ENCODE data around the gene DHRS4L2.
A peak's percentile ranks its signal among the peaks of the same experiment; 100 is the strongest.
"Not testable (repeated sequence)": the region's sequence is repeated elsewhere in the genome, so short reads cannot be mapped to it uniquely, and the experiment has no call there.

Gene DHRS4L2

DNA sequence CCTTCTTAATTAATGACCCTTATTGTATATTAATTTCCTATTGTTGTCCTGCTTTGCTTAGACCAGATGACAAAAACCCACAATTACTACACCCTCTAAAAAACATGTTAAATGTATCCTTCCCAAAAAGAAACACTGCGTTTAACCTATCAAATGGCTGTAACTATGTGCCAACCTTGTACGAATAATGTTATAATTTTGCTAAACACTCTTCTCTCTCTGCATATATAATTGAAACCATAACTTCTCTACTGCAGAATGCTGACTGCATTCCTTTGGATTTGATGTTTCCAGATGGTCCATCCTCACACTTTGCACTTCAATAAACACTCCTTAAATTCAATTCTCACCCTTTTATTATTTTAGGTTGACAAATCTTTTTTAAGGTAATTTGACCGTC, 31.8 kb downstream of the DHRS4L2 start:
- not testable (repeated sequence) for DNase-seq

DNA sequence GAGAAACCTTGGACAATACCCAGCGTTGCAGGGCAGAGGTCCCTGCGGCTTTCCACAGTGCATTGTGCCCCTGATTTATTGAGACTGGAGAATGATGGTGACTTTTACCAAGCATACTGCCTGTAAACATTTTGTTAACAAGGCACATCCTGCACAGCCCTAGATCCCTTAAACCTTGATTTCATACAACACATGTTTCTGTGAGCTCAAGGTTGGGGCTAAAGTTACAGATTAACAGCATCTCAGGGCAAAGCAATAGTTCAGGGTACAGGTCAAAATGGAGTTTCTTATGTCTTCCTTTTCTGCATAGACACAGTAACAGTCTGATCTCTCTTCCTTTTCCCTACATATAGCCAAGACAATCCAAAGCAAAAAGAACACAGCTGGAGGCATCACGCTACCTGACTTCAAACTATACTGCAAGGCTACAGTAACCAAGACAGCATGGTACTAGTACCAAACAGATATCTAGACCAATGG, 36.2 kb downstream of the DHRS4L2 start:
- DNase-seq, result not testable (repeated sequence)

DNA sequence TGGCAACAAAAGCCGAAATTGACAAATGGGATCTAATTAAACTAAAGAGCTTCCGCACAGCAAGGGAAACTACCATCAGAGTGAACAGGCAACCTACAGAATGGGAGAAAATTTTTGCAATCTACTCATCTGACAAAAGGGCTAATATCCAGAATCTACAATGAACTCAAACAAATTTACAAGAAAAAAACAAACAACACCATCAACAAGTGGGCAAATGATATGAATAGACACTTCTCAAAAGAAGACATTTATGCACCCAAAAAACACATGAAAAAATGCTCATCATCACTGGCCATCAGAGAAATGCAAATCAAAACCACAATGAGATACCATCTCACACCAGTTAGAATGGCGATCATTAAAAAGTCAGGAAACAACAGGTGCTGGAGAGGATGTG, 41.0 kb downstream of the DHRS4L2 start:
- not testable (repeated sequence) for DNase-seq

DNA sequence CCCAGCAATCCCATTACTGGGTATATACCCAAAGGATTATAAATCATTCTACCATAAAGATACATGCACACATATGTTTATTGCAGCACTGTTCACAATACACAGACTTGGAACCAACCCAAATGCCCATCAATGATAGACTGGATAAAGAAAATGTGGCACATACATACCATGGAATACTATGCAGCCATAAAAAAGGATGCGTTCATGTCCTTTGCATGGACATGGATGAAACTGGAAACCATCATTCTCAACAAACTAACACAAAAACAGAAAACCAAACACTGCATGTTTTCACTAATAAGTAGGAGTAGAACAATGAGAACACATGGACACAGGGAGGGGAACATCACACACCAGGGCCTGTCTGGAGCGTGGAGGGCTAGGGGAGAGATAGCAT, 42.6 kb downstream of the DHRS4L2 start:
- DNase-seq, result not testable (repeated sequence)

DNA sequence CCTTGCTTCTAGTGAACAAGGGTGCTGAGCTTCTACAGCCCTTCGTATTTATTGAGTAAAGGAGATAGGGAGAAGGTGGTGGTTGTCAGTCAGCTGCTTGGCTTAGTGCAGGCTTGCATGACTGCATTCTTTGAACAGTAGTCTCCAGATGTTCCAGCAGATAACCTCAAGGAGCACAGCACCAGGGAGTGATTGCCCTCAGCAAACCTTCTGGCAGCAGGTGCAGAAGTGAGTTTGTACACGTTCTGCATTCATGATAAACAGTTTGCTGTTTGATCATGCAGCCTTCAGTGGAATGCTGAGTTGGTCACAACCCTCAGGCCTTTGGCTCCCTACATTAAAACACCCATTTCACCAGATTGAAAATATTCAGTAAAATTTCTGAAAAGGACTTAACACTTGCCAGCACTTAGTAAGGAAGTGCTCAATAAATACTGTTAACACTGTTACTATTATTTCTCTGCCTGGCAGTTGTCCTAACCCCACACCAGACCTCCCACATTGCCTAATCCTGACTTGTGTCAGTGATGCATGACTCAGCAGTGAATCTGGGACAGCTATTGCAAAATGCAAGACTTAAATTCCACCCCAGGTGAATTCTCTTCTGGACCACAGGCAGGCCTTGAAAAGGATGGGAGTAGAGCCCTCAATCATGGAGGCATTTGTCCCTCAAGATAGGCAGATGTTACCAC, 44.1 kb downstream of the DHRS4L2 start:
- DNase-seq, result no peak

DNA sequence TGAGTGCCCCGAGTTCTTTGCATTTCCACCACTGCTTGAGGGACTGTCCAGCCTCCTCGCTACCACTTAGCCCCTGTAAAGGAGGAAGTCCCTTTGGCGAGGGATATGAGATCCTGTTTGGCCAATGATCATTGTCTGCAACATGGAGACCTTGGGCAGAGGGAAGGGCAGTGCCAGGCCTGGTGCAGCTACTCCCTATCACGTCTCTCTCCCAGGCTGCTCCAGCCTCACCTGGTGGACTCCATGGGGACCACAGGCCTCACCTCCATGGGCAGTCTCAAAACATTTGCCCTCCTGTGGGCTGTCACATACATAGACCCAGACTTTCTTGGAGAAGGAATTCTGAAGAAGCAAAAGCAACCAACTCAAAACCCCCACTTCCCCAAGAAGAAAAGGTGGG, 47.0 kb downstream of the DHRS4L2 start:
- not testable (repeated sequence) for DNase-seq

DNA sequence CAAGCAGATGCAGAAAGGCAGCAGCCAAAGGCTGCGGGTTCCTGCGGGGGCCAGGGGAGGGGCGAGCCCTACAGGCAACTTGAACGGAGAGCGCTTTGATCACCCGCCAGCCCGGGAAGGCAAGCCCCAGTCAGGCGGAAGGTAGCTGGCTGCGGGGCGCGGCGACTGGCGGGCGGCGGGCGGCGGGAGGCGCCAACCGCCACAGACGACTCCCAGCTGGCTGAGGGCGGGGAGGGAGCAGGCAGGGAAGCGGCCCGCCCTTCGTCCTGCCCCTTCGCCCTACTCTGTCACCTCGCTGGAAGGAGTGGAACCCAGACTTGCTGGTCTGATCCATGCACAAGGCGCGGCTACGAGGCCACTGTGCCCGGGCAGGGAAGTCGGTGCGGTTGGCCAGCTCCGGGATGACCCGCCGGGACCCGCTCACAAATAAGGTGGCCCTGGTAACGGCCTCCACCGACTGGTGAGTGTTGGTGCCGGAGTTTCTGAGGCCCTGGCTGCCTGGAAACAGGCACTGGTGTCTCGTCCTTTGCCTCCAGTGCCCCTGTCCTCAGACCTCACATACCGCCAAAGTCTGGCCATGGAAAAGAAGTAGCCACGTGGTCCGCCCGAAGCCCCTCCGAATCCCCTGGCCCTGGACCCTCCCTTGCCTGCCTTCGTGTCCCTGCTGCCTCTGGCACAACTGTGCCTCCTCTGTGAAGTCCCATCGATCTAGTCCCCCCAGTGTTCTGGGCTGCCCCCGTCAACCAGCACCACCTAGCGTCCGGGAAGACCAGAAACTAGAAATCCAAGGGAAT, 47.6 kb downstream of the DHRS4L2 start:
- DNase-seq, result peak; percentile 75

DNA sequence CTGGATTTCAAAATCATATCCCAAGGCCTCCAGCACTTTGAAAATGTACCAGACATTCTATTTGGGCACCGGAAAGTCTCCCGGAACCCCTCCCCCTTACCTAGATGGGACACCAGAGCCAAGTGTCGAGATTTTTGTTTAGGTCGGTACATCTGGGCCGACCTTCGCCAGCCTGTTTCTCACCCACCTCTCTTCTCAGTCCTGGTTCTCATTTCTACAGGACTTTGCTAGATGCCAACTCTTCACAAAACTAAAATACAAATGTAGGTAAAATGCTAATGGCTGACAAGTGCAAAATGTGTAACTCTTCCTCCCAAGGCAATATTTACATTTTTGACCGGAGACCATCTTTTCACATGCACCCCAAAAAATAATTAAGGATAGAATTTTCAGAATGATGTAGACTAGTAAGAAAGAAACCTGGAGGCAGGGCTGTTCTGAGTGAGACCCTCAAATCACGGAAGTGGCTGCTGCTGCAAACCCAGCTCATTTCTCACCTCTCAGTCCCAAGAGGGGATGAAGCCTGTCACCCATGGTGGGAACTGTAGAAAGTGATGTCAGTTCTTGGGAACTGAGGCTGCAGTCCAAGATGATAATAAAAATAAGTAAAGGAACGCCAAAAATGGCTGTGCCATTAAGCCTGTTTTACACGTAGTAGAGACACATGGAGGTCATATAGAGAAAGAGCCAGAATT, 48.4 kb downstream of the DHRS4L2 start:
- not testable (repeated sequence) for DNase-seq

DNA sequence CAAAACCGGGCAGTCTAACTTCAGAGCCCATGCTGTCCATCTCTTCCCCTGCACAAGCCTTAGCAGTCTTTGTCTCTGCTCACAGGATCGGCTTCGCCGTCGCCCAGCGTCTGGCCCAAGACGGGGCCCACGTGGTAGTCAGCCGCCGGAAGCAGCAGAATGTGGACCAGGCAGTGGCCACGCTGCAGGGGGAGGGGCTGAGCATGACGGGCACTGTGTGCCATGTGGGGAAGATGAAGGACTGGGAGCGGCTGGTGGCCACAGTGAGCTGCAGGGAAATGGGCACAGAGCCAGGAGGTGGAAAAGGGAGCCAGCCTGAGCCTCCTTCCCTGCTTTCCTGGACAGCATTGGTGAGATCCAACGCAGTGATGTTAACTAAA, 48.9 kb downstream of the DHRS4L2 start:
- no peak for DNase-seq

DNA sequence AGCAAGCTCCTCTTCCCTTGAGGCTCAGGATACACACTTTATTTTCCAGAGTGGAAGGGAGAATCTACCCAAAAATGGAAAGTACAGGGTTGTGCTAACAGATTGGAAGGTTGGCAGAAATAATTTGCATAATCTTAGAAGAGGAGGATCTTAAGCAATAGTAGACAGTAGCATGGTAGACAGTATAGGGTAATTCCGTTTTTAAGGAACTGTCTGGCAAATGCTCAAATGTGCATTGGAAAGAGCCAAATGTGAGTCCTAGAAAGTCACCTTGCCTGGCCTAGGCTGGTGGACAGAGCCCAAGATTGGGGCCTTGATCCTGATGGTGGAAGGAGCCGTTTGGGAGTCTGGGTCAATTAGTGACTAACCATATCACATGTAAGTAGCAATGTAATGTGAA, 50.0 kb downstream of the DHRS4L2 start:
- DNase-seq, result no peak

DNA sequence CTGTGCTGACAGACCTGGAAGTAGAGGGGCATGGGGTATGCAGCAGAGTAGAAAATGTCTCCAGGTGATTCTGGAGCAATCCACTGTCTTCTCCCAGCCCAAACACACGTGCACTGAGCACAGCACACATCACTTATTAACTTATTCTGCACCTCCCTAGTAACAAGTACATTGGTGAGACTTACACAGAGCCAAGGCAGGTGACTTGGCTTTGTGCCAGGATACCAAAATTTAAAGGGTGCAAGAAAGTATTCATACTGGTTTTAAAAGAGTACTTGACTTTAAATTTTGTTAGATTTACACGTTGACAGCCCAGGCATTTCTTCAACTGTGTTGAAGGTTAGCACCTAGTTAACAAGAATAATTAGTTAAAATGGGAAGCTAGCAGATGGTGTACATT, 52.0 kb downstream of the DHRS4L2 start:
- no peak for DNase-seq

DNA sequence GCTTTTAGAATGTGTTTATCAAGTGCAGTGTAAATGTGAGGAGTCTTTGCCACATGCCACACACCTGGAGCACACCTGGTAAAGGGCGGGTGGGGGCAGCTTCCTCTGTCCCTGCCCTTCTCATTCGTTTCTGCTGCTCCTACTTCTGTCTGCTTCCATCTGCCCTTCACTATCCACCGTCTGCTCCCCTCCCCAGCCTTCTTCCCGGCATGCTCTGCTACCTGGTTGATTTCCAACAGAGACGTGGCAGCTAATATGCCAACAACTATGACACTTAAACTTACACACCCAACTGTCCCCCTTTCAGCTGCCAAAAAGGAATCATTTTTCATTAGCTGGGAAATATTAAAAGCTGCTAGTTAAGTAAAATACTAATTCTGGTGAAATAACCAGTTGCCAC, 54.0 kb downstream of the DHRS4L2 start:
- no peak for DNase-seq

DNA sequence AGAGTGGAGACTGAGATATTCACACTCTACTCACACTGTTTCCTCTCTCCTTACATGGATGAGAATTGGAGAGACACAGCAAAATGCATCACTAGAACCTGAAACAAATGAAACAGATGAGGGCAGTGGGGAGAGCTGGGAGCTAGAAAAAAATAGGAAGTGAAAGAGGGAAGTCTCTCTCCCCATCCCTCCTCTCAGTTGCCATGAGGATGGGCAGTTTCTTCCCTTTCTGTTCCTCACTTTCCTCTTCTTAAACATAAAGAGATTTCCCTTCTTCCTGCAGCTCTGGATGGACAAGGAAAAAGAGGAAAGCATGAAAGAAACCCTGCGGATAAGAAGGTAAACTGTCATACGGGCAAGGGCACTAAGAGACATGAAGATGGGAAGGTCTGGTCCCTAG, 60.3 kb downstream of the DHRS4L2 start:
- DNase-seq, result not testable (repeated sequence)

DNA sequence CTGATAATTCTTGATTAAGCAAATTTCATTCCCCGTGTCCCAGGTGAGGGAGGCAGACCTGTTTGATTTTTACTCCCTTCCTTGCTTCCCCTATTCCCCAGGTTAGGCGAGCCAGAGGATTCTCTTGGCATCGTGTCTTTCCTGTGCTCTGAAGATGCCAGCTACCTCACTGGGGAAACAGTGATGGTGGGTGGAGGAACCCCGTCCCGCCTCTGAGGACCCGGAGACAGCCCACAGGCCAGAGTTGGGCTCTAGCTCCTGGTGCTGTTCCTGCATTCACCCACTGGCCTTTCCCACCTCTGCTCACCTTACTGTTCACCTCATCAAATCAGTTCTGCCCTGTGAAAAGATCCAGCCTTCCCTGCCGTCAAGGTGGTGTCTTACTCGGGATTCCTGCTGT, 62.0 kb downstream of the DHRS4L2 start:
- not testable (repeated sequence) for DNase-seq

DNA sequence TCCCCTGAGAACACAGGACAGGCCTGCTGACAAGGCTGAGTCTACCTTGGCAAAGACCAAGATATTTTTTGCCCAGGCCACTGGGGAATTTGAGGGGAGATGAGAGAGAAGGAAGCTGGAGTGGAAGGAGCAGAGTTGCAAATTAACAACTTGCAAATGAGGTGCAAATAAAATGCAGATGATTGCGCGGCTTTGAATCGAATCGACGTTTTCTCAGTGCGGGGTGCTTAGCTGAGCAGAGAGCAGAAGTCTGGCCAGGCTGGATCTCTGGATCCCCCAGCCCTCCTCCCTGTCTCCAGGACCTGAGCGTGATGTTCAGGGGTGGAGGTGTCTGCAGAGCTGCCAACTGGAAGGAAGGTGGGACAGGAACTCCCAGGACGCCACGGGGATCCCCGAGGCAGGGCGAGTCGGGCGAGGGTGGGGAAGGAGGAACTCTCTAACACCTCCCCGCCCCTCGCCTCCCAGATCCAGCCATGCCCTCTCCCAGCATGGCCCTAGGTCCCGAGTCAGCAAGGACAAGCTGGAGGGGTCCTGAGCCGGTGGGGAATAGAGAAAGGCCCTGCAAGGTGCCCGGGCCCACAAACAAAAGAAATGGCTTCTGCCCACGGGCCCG, 62.6 kb downstream of the DHRS4L2 start:
- no peak for DNase-seq

DNA sequence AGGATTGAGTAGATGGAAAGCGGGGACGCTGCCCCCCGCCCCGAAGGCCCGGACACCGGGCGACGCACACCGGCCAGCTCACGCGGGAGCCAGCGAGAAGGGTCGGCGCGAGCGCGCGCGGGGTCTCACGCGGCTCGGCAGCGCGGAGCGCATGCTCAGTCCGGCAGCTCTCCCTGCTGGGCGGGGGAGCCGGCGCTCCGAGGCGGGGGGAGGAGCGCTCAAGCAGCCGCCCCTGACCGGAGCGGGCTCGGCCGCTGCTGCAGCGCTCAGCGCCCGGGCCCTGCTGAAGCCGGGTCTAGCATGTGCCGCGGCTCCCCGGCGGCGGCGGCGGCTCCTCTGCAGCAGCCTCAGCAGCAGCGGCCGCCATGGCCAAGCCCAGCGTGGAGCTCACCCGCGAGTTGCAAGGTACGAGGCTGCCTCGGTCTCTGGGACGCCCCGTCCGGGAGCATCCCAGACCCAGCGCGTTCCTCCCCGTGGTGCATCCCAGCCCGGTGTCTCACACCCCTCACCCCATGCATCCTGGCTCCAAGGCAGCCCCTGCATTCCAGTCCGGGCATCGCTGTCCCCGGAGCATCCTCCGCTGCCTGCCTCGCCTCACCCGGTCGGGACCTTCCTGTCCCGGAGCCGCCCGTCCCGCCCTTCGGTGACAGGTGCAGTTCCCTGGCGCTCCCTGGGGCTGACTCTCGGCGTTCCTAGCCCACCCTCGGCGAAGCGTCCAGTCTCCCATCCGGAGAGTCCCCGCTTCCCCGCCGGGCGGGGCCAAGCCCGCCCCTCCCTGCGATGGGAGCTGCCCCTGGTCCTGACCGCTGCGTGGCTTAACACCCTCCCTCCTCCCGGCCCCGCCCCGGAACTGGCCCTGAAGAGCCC, 63.3 kb downstream of the DHRS4L2 start, which contains the start of gene CARMIL3:
Gene CARMIL3, plus strand, starts transcription at position 221 of the 867 bp plus-strand sequence. Its CDS starts 145 bp downstream, at position 366.
- peak; percentile 76 for DNase-seq

DNA sequence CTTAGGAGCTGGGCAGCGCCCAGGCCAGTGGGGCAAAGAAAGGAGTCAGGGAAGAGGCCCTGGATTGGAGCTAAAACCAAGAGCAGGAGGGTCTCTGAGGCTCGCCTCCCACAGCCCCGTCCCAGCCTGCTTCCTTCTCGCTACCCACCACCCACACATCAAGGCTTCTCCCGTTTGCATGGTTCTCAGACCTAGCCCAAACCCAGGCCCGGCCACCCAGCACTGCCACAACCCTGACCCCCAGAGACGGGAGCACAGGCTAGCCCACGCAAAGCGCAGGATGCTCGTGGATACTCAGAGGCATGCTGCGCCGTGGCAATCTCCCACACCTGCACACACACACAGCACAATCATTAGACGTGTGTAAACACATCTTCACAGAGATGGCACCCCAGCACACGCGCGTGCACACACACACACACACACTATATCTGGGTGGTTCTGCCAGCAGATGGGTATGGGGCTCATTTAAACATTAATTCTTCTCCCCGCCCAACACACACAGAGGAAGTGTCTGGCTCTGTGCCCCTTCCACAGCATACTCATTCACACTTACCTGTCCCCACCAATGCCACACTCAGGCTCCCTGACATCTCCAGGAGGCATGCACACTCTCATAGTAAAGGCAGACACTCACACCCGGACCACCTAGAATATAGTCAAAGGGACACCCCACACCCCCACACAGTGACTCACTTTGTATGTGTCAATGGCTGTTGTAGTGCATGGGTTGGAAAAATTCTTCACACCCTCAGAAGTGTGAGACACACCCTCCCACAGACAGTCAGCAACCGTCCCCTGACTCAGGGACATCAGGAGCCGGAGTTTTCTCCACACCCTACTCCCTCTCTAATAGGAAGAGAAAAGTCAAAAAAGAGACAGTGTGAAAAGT, 64.2 kb downstream of the DHRS4L2 start:
- no peak for DNase-seq

DNA sequence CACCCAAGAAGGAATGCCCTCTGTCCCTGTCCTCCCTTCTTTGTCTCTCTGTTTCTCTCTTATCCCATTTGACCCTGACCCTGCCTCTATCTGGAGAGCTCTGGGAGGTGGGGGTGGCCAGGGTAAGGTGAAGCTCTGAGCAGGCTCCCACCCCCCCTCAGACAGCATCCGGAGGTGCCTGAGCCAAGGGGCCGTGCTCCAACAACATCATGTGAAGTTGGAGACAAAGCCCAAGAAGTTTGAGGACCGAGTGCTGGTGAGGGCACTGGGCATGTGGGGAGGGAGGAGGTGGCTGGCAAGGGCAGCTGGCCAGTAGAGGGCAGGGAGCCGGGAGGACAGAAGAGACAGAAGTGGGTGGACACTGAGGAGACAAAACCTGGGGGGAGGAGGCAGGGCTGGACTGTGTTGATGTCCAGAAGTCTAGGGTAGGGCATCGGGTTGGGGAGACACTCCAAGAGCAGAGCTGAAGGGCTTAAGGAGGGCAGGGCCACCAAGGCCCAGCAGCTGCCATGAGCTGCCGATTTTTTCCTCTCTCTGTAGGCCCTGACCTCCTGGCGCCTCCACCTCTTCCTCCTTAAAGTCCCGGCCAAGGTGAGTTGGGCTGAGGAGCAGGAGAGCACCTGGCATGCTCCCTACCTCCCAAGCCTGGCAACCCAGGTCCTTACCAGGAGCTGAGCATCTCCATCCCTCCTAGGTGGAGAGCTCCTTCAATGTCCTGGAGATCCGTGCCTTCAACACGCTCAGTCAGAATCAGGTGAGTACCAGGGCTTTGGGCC, 65.0 kb downstream of the DHRS4L2 start:
- no peak for DNase-seq

DNA sequence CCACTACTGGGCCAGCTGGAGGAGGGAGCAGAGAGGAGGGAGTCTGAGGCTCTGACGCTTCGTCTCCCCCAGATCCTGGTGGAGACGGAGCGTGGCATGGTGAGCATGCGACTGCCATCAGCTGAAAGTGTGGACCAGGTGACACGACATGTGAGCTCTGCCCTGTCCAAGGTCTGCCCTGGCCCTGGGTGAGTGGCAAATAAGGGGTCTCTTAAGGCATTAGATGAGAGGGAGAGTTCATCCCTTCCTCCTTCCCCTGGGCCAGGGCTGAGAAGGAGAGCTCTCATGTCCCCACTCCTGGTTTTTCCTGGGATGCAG, 65.6 kb downstream of the DHRS4L2 start:
- no peak for DNase-seq

DNA sequence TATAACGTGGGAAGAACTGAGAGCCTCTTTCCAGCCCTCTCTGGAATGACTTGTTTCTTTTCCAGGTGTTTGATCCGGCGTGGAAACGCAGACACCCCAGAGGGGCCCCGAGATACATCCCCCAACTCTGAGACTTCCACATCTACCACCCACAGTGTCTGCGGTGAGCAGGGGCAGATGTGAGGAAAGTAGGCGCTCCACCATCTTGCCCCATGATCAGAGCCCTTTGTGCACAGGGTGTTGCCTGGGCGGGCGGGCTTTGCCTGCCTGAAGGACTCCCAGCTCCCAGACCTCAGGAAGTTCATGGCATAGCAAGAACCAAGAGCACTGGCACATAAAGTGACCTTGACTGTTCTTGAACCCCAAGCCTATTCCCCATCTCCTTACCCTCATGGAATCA, 65.9 kb downstream of the DHRS4L2 start:
- DNase-seq, result no peak

Data from NCI-H2227 treated with DMSO at 0.1 percent for 48 hours (cell line).